ENCODE data around the gene LRRC3. TPM values are rescaled to one million over a fixed set of nuclear protein-coding genes. Genes with fewer than 3 reads are reported as not detected.

Gene LRRC3
- total and polyA plus RNA-seq, 4 donors, result 1.4 to 3.6 (median 2.4) TPM

GRCh38 chr21:44423941-44424607 is 31.2 kb upstream of the LRRC3 start:
- Histone ChIP-seq H3K27ac (ENCODE audit: low read depth in 1 of 2, low read length in 1 of 2) (no peak overlapping the region), H3K9me3 (ENCODE audit: control insufficient read depth in 4 of 4, insufficient read depth in 3 of 4, low read length in 3 of 4) (peaks cover 0 to 6% (median 0%) of the 10 kb centered on the region in 4 donors), H3K4me1 (ENCODE audit: control insufficient read depth in 5 of 5, insufficient read depth in 5 of 5, low read length in 5 of 5) (no peaks in the 10 kb centered on the region), H3K4me3 (no peak overlapping the region), H3K36me3 (ENCODE audit: control insufficient read depth in 4 of 4, insufficient read depth in 4 of 4, low read length in 4 of 4) (no peaks in the 10 kb centered on the region), H3K9ac (ENCODE audit: insufficient read depth in 1 of 2, low read length in 2 of 2) (no peak overlapping the region), H3K27me3 (ENCODE audit: control insufficient read depth in 3 of 3, insufficient read depth in 3 of 3, low read length in 2 of 3) (no peaks in the 10 kb centered on the region)
- 83 to 90% methylated on average over 16 to 17 of the region's 17 CpGs for whole genome bisulfite sequencing, 2 donors
- DNase-seq, result no peak
- no peak for TF ChIP-seq CTCF (IDR thresholded peaks at IDR 0.05; ENCODE audit: control extremely low read depth, extremely low read depth)
- ATAC-seq (ENCODE audit: insufficient read depth, low FRiP score), result no peak

DNA sequence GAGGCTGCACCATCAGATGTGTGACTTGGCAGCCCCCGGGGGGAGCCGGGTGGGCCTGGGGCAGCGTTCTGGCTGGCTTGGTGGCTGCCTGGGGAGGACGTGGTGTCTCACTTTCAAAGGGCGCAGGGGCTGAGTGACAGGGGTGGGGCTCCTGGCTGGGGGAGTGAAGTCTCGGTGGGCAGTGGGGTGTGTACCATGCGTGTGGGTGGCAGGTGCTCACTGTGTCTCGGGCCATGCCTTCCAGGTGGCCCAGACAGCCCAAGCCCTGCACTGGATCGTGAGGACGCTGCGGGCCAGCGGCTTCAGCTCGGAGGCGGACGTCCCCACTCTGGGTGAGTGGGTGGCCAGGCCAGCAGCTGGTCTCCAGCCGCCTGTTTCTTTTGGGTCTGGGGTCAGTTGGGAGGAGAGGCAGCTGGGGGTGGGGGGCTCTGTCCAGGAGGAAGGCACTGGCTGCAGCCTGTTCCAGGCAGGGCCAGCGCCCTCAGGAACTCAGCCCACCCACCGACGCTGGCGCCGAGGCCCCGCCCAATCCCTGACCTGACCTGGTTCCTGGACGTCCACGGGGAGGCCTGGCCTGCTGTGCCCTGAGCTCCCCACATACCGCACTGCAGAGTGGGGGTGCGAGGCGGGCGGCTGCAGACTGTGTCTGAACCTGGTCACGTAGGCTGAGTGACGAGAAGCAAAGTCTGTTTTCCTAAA is 30.6 kb upstream of the LRRC3 start:
- Histone ChIP-seq H3K9ac (ENCODE audit: insufficient read depth in 1 of 2, low read length in 2 of 2) (no peak overlapping the region), H3K9me3 (ENCODE audit: control insufficient read depth in 4 of 4, insufficient read depth in 3 of 4, low read length in 3 of 4) (peaks cover 0 to under 1% (median 0%) of the 10 kb centered on the region in 4 donors), H3K4me3 (no peak overlapping the region), H3K27me3 (ENCODE audit: control insufficient read depth in 3 of 3, insufficient read depth in 3 of 3, low read length in 2 of 3) (no peaks in the 10 kb centered on the region), H3K27ac (ENCODE audit: low read depth in 1 of 2, low read length in 1 of 2) (no peak overlapping the region), H3K4me1 (ENCODE audit: control insufficient read depth in 5 of 5, insufficient read depth in 5 of 5, low read length in 5 of 5) (no peaks in the 10 kb centered on the region), H3K36me3 (ENCODE audit: control insufficient read depth in 4 of 4, insufficient read depth in 4 of 4, low read length in 4 of 4) (no peaks in the 10 kb centered on the region)
- TF ChIP-seq CTCF (IDR thresholded peaks at IDR 0.05; ENCODE audit: control extremely low read depth, extremely low read depth), result no peak
- 77 to 88% methylated on average over 30 of the region's 30 CpGs for WGBS, 2 donors
- no peak for DNase-seq
- ATAC-seq (ENCODE audit: insufficient read depth, low FRiP score), result no peak

DNA sequence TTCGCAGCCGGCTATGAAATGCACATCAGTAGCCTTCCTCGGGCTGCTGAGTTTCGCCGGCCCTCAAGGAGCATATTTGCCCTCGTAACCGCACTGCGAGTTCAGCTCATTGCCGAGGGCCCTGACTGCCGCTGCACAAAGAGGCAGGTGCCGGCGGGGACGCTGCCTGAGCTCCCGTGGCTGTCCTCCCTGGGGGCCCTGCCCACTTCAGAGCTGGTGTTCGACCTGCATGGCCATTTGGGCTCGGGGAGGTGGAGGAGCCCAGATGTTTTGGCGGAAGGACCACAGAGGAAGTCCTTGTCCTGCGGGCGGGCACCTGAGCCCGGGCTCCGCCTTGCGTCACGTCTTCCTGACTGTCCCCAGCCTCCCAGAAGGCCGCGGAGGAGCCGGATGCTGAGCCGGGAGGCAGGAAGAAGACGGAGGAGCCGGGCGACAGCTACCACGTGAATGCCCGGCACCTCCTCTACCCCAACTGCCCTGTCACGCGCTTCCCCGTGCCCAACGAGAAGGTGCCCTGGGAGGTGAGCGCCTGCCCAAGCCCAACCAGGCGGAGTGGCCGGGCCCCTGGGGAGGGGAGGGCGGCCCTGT is 29.9 kb upstream of the LRRC3 start:
- TF ChIP-seq CTCF (IDR thresholded peaks at IDR 0.05; ENCODE audit: control extremely low read depth, extremely low read depth), result no peak
- WGBS, 2 donors, result 69 to 70% methylated on average over 40 of the region's 40 CpGs
- H3K9me3 ChIP-seq (ENCODE audit: control insufficient read depth in 4 of 4, insufficient read depth in 3 of 4, low read length in 3 of 4), result no peaks in the 10 kb centered on the region
- no peaks in the 10 kb centered on the region for H3K27me3 ChIP-seq (ENCODE audit: control insufficient read depth in 3 of 3, insufficient read depth in 3 of 3, low read length in 2 of 3)
- H3K4me1 ChIP-seq (ENCODE audit: control insufficient read depth in 5 of 5, insufficient read depth in 5 of 5, low read length in 5 of 5), result no peaks in the 10 kb centered on the region
- ATAC-seq (ENCODE audit: insufficient read depth, low FRiP score), result no peak
- no peak overlapping the region for H3K27ac ChIP-seq (ENCODE audit: low read depth in 1 of 2, low read length in 1 of 2)
- H3K36me3 ChIP-seq (ENCODE audit: control insufficient read depth in 4 of 4, insufficient read depth in 4 of 4, low read length in 4 of 4), result no peaks in the 10 kb centered on the region
- no peak for DNase-seq
- no peak overlapping the region for H3K9ac ChIP-seq (ENCODE audit: insufficient read depth in 1 of 2, low read length in 2 of 2)
- no peak overlapping the region for H3K4me3 ChIP-seq

All from lung (tissue), 12 donors.